ENCODE measurements around the gene KLF13.

The KLF13 gene

GRCh38 chr15:31297575-31298456, 28.8 kb upstream of the KLF13 start:
- no peak for TF ChIP-seq SPI1 (IDR thresholded peaks at IDR 0.05; ENCODE audit: low read depth, low read length)
- no peak for TF ChIP-seq POLR2AphosphoS5 (IDR thresholded peaks at IDR 0.05; ENCODE audit: low read depth, low read length)
- FAIRE-seq (no peak), DNase-seq (ENCODE audit: insufficient read length, low spot score) (no peak)

- DNase-seq (ENCODE audit: insufficient read length, low spot score) (no peak), FAIRE-seq (no peak)
- TF ChIP-seq TAF1 (IDR thresholded peaks at IDR 0.05; ENCODE audit: low read depth, low read length) = no peak
- no peak for TF ChIP-seq POLR2AphosphoS5 (IDR thresholded peaks at IDR 0.05; ENCODE audit: low read depth, low read length)
- TF ChIP-seq SPI1 (IDR thresholded peaks at IDR 0.05; ENCODE audit: low read depth, low read length) = no peak
- TF ChIP-seq POU2F2 (IDR thresholded peaks at IDR 0.05; ENCODE audit: low read depth, low read length) = no peak
- TF ChIP-seq POLR2A (IDR thresholded peaks at IDR 0.05; ENCODE audit: low read depth, low read length) = no peak
- TF ChIP-seq PAX5 (IDR thresholded peaks at IDR 0.05; ENCODE audit: insufficient read depth, low read length, severe bottlenecking) = no peak
Measured at GRCh38 chr15:31298707-31299172, 27.9 kb upstream of the KLF13 start.

- TF ChIP-seq PAX5 (IDR thresholded peaks at IDR 0.05; ENCODE audit: insufficient read depth, low read length, severe bottlenecking) = no peak
- TF ChIP-seq SPI1 (IDR thresholded peaks at IDR 0.05; ENCODE audit: low read depth, low read length) = no peak
- no peak for TF ChIP-seq POU2F2 (IDR thresholded peaks at IDR 0.05; ENCODE audit: low read depth, low read length)
- TF ChIP-seq POLR2A (IDR thresholded peaks at IDR 0.05; ENCODE audit: low read depth, low read length) = no peak
- no peak for TF ChIP-seq TAF1 (IDR thresholded peaks at IDR 0.05; ENCODE audit: low read depth, low read length)
- no peak for TF ChIP-seq POLR2AphosphoS5 (IDR thresholded peaks at IDR 0.05; ENCODE audit: low read depth, low read length)
- DNase-seq (ENCODE audit: insufficient read length, low spot score) (no peak), FAIRE-seq (no peak)
Measured at GRCh38 chr15:31300208-31300661, 26.4 kb upstream of the KLF13 start.

- TF ChIP-seq TAF1 (IDR thresholded peaks at IDR 0.05; ENCODE audit: low read depth, low read length) = no peak
- TF ChIP-seq SPI1 (IDR thresholded peaks at IDR 0.05; ENCODE audit: low read depth, low read length) = no peak
- TF ChIP-seq POLR2A (IDR thresholded peaks at IDR 0.05; ENCODE audit: low read depth, low read length) = no peak
- no peak for TF ChIP-seq POU2F2 (IDR thresholded peaks at IDR 0.05; ENCODE audit: low read depth, low read length)
- no peak for TF ChIP-seq PAX5 (IDR thresholded peaks at IDR 0.05; ENCODE audit: insufficient read depth, low read length, severe bottlenecking)
- no peak for TF ChIP-seq POLR2AphosphoS5 (IDR thresholded peaks at IDR 0.05; ENCODE audit: low read depth, low read length)
- FAIRE-seq = peak; percentile 50
- no peak for DNase-seq (ENCODE audit: insufficient read length, low spot score)
Measured at GRCh38 chr15:31300981-31301672, 25.5 kb upstream of the KLF13 start.

- FAIRE-seq = no peak
- DNase-seq (ENCODE audit: insufficient read length, low spot score) = no peak
- TF ChIP-seq TAF1 (IDR thresholded peaks at IDR 0.05; ENCODE audit: low read depth, low read length) (no peak), PAX5 (IDR thresholded peaks at IDR 0.05; ENCODE audit: insufficient read depth, low read length, severe bottlenecking) (no peak), POU2F2 (IDR thresholded peaks at IDR 0.05; ENCODE audit: low read depth, low read length) (no peak), POLR2A (IDR thresholded peaks at IDR 0.05; ENCODE audit: low read depth, low read length) (no peak), SPI1 (IDR thresholded peaks at IDR 0.05; ENCODE audit: low read depth, low read length) (no peak), POLR2AphosphoS5 (IDR thresholded peaks at IDR 0.05; ENCODE audit: low read depth, low read length) (no peak)
Measured at GRCh38 chr15:31301673-31301990, 25.0 kb upstream of the KLF13 start.

GRCh38 chr15:31302029-31302657, 24.5 kb upstream of the KLF13 start:
- FAIRE-seq (no peak), DNase-seq (ENCODE audit: insufficient read length, low spot score) (no peak)
- no peak for TF ChIP-seq POU2F2 (IDR thresholded peaks at IDR 0.05; ENCODE audit: low read depth, low read length)
- TF ChIP-seq TAF1 (IDR thresholded peaks at IDR 0.05; ENCODE audit: low read depth, low read length) = no peak
- no peak for TF ChIP-seq SPI1 (IDR thresholded peaks at IDR 0.05; ENCODE audit: low read depth, low read length)

- DNase-seq (ENCODE audit: insufficient read length, low spot score) (no peak), FAIRE-seq (peak; percentile 33)
- no peak for TF ChIP-seq TAF1 (IDR thresholded peaks at IDR 0.05; ENCODE audit: low read depth, low read length)
- TF ChIP-seq POU2F2 (IDR thresholded peaks at IDR 0.05; ENCODE audit: low read depth, low read length) = no peak
- no peak for TF ChIP-seq POLR2A (IDR thresholded peaks at IDR 0.05; ENCODE audit: low read depth, low read length)
- no peak for TF ChIP-seq POLR2AphosphoS5 (IDR thresholded peaks at IDR 0.05; ENCODE audit: low read depth, low read length)
- no peak for TF ChIP-seq SPI1 (IDR thresholded peaks at IDR 0.05; ENCODE audit: low read depth, low read length)
- no peak for TF ChIP-seq PAX5 (IDR thresholded peaks at IDR 0.05; ENCODE audit: insufficient read depth, low read length, severe bottlenecking)
Measured at GRCh38 chr15:31302778-31303725, 23.6 kb upstream of the KLF13 start.

- TF ChIP-seq PAX5 (IDR thresholded peaks at IDR 0.05; ENCODE audit: insufficient read depth, low read length, severe bottlenecking) (no peak), TAF1 (IDR thresholded peaks at IDR 0.05; ENCODE audit: low read depth, low read length) (no peak), POLR2AphosphoS5 (IDR thresholded peaks at IDR 0.05; ENCODE audit: low read depth, low read length) (no peak), SPI1 (IDR thresholded peaks at IDR 0.05; ENCODE audit: low read depth, low read length) (no peak), POLR2A (IDR thresholded peaks at IDR 0.05; ENCODE audit: low read depth, low read length) (no peak), POU2F2 (IDR thresholded peaks at IDR 0.05; ENCODE audit: low read depth, low read length) (no peak)
- FAIRE-seq (peak; percentile 5), DNase-seq (ENCODE audit: insufficient read length, low spot score) (no peak)
Measured at GRCh38 chr15:31303726-31304648, 22.6 kb upstream of the KLF13 start.
